Pulmonary artery endothelial cell (primary cell): ENCODE results near the gene TXN. TPM values are rescaled to one million over a fixed set of nuclear protein-coding genes. Genes with fewer than 3 reads are reported as not detected.
"Not testable (repeated sequence)": the region's sequence is repeated elsewhere in the genome, so short reads cannot be mapped to it uniquely, and the experiment has no call there.

ENCODE experiments used
- DNase-seq: peaks from one replicate; pipeline ENCODE4 v3.0.0-alpha.2; 2011; ENCODE audit warnings: low read depth, low spot score
- total RNA-seq: library from RNA; depleted of rRNA; stranded (reverse); fragments of >200 nt; gene quantifications from 2 replicates; pipeline ENCODE4 v1.2.3, GENCODE V29; 2014

Gene TXN
- total RNA-seq, 1 donor from 2014 or later, result 296 TPM

- DNase-seq, result no peak
Observed at GRCh38 chr9:110257097-110257841, 962 bp upstream of the TXN start.

- DNase-seq, result no peak
Observed at GRCh38 chr9:110255463-110256379, 586 bp downstream of the TXN start.

- no peak for DNase-seq
Observed at GRCh38 chr9:110255034-110255462, 1.3 kb downstream of the TXN start.

GRCh38 chr9:110254500-110254899, 1.8 kb downstream of the TXN start:
- DNase-seq, result no peak

GRCh38 chr9:110252509-110253139, 3.7 kb downstream of the TXN start:
- no peak for DNase-seq

GRCh38 chr9:110251770-110252169, 4.5 kb downstream of the TXN start:
- DNase-seq, result not testable (repeated sequence)

- no peak for DNase-seq
Observed at GRCh38 chr9:110251212-110251611, 5.1 kb downstream of the TXN start.

GRCh38 chr9:110249603-110250002, 6.7 kb downstream of the TXN start:
- no peak for DNase-seq

- DNase-seq, result no peak
Observed at GRCh38 chr9:110248361-110248760, 7.9 kb downstream of the TXN start.

- no peak for DNase-seq
Observed at GRCh38 chr9:110246214-110246613, 10.1 kb downstream of the TXN start.

- DNase-seq, result no peak
Observed at GRCh38 chr9:110244616-110245015, 11.7 kb downstream of the TXN start.

GRCh38 chr9:110241858-110242321, 14.4 kb downstream of the TXN start:
- no peak for DNase-seq

GRCh38 chr9:110241260-110241857, 14.9 kb downstream of the TXN start:
- DNase-seq, result no peak

- DNase-seq, result no peak
Observed at GRCh38 chr9:110240198-110240597, 16.1 kb downstream of the TXN start.

GRCh38 chr9:110228321-110228720, 28.0 kb downstream of the TXN start:
- DNase-seq, result no peak

GRCh38 chr9:110224583-110224982, 31.7 kb downstream of the TXN start:
- DNase-seq, result no peak

GRCh38 chr9:110220809-110221208, 35.5 kb downstream of the TXN start:
- DNase-seq, result no peak

GRCh38 chr9:110217656-110218099, 38.6 kb downstream of the TXN start:
- no peak for DNase-seq

- DNase-seq, result no peak
Observed at GRCh38 chr9:110214586-110215355, 41.5 kb downstream of the TXN start.

- DNase-seq, result no peak
Observed at GRCh38 chr9:110214090-110214489, 42.2 kb downstream of the TXN start.
